Testis (tissue), 2 donors: Measurements from ENCODE around the gene DPP10.

ENCODE experiments used
- CTCF ChIP-seq, 3 experiments: fragments of 450-650 bp in 2 of 3; fragments of 200-600 bp in 1 of 3; sonication (generic) in 1 of 3; IDR thresholded peaks; one replicate each; pipeline ENCODE4 v1.5.1; 2016 to 2019; ENCODE audit warnings: antibody characterized with exemption in 3 of 3, mild to moderate bottlenecking in 2 of 3, moderate library complexity in 1 of 3
- POLR2A ChIP-seq: fragments of 450-650 bp; IDR thresholded peaks from one replicate; pipeline ENCODE4 v1.6.1; 2017; ENCODE audit warnings: antibody characterized with exemption, mild to moderate bottlenecking, moderate library complexity

DNA sequence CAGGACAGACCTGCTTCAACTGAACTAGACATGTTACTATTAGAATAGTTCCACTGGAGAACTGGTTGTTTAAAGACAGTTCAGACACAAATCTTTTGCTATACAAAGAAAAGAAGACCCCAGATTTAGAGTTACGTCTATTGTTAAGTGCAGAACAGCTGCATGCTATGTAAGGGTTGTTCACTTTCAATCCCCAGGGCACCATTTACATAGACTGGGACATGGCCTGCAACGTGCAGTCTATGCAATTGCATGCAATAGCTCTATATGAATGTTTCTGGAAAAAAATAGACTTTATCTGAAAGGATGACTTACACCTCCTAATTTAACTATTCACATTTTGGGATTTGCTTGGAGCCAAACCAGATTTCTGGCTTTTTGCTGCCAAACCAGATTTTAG, 36.1 kb upstream of the DPP10 start:
- TF ChIP-seq CTCF (IDR thresholded peaks at IDR 0.05), result no peak
- no peak for TF ChIP-seq POLR2A
